GM23338 (cell line): ENCODE results near the gene PALLD. TPM values are rescaled to one million over a fixed set of nuclear protein-coding genes. Genes with fewer than 3 reads are reported as not detected.

Experiments used
- ATAC-seq: fragments of 200-7000 bp; cut with Tn5 transposase; 3 replicates; pipeline ENCODE4 v1.9.1; 2020
- DNase-seq: peaks from one replicate; pipeline ENCODE4 v3.0.0-alpha.2; 2015; ENCODE audit warnings: low spot score
- H2AFZ ChIP-seq: fragments of 200-600 bp; sonication (generic); 2 replicates; pipeline ENCODE4 v1.8.0; 2016; ENCODE audit warnings: antibody characterized with exemption, mild to moderate bottlenecking, moderate library complexity
- H3F3A ChIP-seq: fragments of 200-600 bp; sonication (generic); replicated peaks from 2 replicates; pipeline ENCODE4 v1.8.0; 2017; ENCODE audit warnings: antibody characterized with exemption, mixed run types, low read depth
- H3K27ac ChIP-seq: fragments of 200-600 bp; sonication (generic); 2 replicates; pipeline ENCODE4 v1.6.1; 2016; ENCODE audit warnings: low read depth
- H3K27me3 ChIP-seq: fragments of 200-600 bp; sonication (generic); 2 replicates; pipeline ENCODE4 v1.8.0; 2016; ENCODE audit warnings: mild to moderate bottlenecking, mixed run types, moderate library complexity; ENCODE audit not compliant: insufficient read depth
- H3K36me3 ChIP-seq: fragments of 200-600 bp; sonication (generic); 2 replicates; pipeline ENCODE4 v1.8.0; 2016; ENCODE audit warnings: mild to moderate bottlenecking; ENCODE audit not compliant: insufficient read depth
- H3K4me1 ChIP-seq: fragments of 200-600 bp; sonication (generic); 2 replicates; pipeline ENCODE4 v1.8.0; 2016; ENCODE audit warnings: mild to moderate bottlenecking, moderate library complexity; ENCODE audit not compliant: insufficient read depth
- H3K4me2 ChIP-seq: fragments of 200-600 bp; sonication (generic); 2 replicates; pipeline ENCODE4 v1.7.1; 2017; ENCODE audit warnings: mixed run types
- H3K4me3 ChIP-seq: fragments of 200-600 bp; sonication (generic); 2 replicates; pipeline ENCODE4 v1.6.1; 2016; ENCODE audit warnings: mixed run types
- H3K79me2 ChIP-seq: fragments of 200-600 bp; sonication (generic); replicated peaks from 2 replicates; pipeline ENCODE4 v1.8.0; 2017; ENCODE audit warnings: mild to moderate bottlenecking; ENCODE audit not compliant: insufficient read depth
- H3K9me2 ChIP-seq: fragments of 200-600 bp; sonication (generic); 2 replicates; pipeline ENCODE4 v1.8.0; 2017; ENCODE audit not compliant: insufficient read depth
- H4K20me1 ChIP-seq: fragments of 200-600 bp; sonication (generic); replicated peaks from 2 replicates; pipeline ENCODE4 v1.8.0; 2017; ENCODE audit warnings: mild to moderate bottlenecking; ENCODE audit not compliant: insufficient read depth
- H3K27ac Mint-ChIP-seq: 2 replicates; pipeline ENCODE4 v1.8.0; 2020; ENCODE audit warnings: inconsistent platforms, mild to moderate bottlenecking, moderate library complexity, mixed read lengths
- H3K27me3 Mint-ChIP-seq: 3 replicates; pipeline ENCODE4 v1.8.0; 2022; ENCODE audit warnings: low read depth, mild to moderate bottlenecking, moderate library complexity, mixed read lengths, inconsistent platforms; ENCODE audit not compliant: insufficient read depth, poor library complexity
- H3K36me3 Mint-ChIP-seq: 3 replicates; pipeline ENCODE4 v1.8.0; 2021; ENCODE audit warnings: low read depth, mild to moderate bottlenecking, inconsistent platforms, moderate library complexity, mixed read lengths
- H3K4me1 Mint-ChIP-seq: 3 replicates; pipeline ENCODE4 v1.8.0; 2020; ENCODE audit warnings: mild to moderate bottlenecking, inconsistent platforms, mixed read lengths
- H3K4me3 Mint-ChIP-seq: 3 replicates; pipeline ENCODE4 v1.8.0; 2021; ENCODE audit warnings: moderate library complexity, mild to moderate bottlenecking, inconsistent platforms, mixed read lengths
- H3K9me3 Mint-ChIP-seq: 3 replicates; pipeline ENCODE4 v1.8.0; 2020; ENCODE audit warnings: moderate library complexity, mild to moderate bottlenecking, inconsistent platforms, mixed read lengths
- CREB1 ChIP-seq: fragments of 250-450 bp; sonication (Bioruptor Pico); IDR thresholded peaks from 2 replicates; pipeline ENCODE4 v1.5.0; 2020; ENCODE audit warnings: low read depth, mild to moderate bottlenecking, moderate library complexity
- EZH2phosphoT487 ChIP-seq: fragments of 200-600 bp; sonication (generic); IDR thresholded peaks from one replicate; pipeline ENCODE4 v1.8.1; 2018; ENCODE audit warnings: antibody characterized with exemption; ENCODE audit not compliant: unreplicated experiment
- JUNB ChIP-seq: IDR thresholded peaks from one replicate; pipeline ENCODE4 v1.6.1; 2016; ENCODE audit warnings: antibody characterized with exemption; ENCODE audit not compliant: unreplicated experiment
- STAT1 ChIP-seq: IDR thresholded peaks from one replicate; pipeline ENCODE4 v1.6.1; 2016; ENCODE audit warnings: antibody characterized with exemption; ENCODE audit not compliant: unreplicated experiment
- ZNF114 ChIP-seq: fragments of 250-450 bp; sonication (Bioruptor Pico); IDR thresholded peaks from 2 replicates; pipeline ENCODE4 v1.5.0; 2020; ENCODE audit warnings: mild to moderate bottlenecking, moderate library complexity
- ZNF331 ChIP-seq: fragments of 250-450 bp; sonication (Bioruptor Pico); IDR thresholded peaks from 2 replicates; pipeline ENCODE4 v1.5.0; 2020; ENCODE audit warnings: low read depth, mild to moderate bottlenecking, moderate library complexity
- polyA plus RNA-seq: library from polyadenylated mRNA; unstranded; fragments of >200 nt; fragmentation: Nextera tagmentation; extraction: Ambion mirVana; gene quantifications from 2 replicates; pipeline ENCODE4 v1.2.1, GENCODE V29; 2016
- total RNA-seq: library from RNA; depleted of rRNA; stranded (reverse); fragments of >200 nt; shearing (Covaris generic); gene quantifications from 2 replicates; pipeline ENCODE4 v1.2.3, GENCODE V29; 2014
- TF ChIP-seq, protein P1 (sequence below), 2 experiments: fragments of 200-600 bp in 1 of 2; sonication (generic) in 1 of 2; conservative IDR thresholded peaks; 2 replicates each; pipeline versions ENCODE4 v1.5.1 to v1.6.1; 2016 to 2017; ENCODE audit warnings: antibody characterized with exemption in 2 of 2, low read depth in 2 of 2, mild to moderate bottlenecking in 2 of 2, moderate library complexity in 1 of 2
- TF ChIP-seq, protein P2 (sequence below): IDR thresholded peaks from one replicate; pipeline ENCODE4 v1.6.1; 2018; ENCODE audit warnings: antibody characterized with exemption; ENCODE audit not compliant: unreplicated experiment
- TF ChIP-seq, protein P3 (sequence below): IDR thresholded peaks from 2 replicates; pipeline ENCODE4 v1.6.1; 2016; ENCODE audit warnings: antibody characterized with exemption
- TF ChIP-seq, protein P4 (sequence below): fragments of 250-450 bp; sonication (Bioruptor Pico); IDR thresholded peaks from 2 replicates; pipeline ENCODE4 v1.5.0; 2020; ENCODE audit warnings: mild to moderate bottlenecking, moderate library complexity

The PALLD gene
- total and polyA plus RNA-seq, 2 experiments from 2014 or later: 13.1 to 30.2 TPM

DNA sequence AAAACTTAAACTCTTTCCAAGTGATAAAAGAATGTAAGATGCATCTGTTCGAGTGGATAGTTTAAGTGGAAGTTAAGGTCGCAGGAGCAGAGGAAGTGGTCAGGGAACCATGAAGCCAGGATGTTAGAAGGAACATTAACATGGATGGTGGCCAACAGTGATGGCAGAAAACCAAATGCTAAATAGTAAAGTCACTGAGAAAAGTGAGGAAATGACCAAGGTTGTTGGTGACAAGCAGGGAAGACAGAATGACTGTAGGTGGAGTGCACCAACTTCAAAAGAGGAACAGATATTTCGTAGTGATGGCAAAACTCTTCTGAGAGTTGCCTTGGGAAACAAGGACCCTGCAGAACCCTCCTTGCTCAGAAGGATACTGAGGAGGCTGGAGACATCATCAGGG, 226.2 kb downstream of the PALLD start:
- H4K20me1 ChIP-seq: no peaks in the 10 kb centered on the region
- 0 out of 2 replicates have a peak, but pooled peaks cover 3% of the 10 kb centered on the region for H3K4me1 ChIP-seq
- Mint-ChIP-seq H3K4me3 (no peak overlapping the region), H3K36me3 (peaks cover 2% of the 10 kb centered on the region; the same call in 1 of the 3 replicates), H3K27me3 (no peaks in the 10 kb centered on the region), H3K27ac (no peak overlapping the region), H3K9me3 (peaks cover 9% of the 10 kb centered on the region; the same call in 1 of the 3 replicates), H3K4me1 (peaks cover 8% of the 10 kb centered on the region; the same call in 2 of the 3 replicates)
- no peaks in the 10 kb centered on the region for H3F3A ChIP-seq
- TF ChIP-seq, protein P1, sequence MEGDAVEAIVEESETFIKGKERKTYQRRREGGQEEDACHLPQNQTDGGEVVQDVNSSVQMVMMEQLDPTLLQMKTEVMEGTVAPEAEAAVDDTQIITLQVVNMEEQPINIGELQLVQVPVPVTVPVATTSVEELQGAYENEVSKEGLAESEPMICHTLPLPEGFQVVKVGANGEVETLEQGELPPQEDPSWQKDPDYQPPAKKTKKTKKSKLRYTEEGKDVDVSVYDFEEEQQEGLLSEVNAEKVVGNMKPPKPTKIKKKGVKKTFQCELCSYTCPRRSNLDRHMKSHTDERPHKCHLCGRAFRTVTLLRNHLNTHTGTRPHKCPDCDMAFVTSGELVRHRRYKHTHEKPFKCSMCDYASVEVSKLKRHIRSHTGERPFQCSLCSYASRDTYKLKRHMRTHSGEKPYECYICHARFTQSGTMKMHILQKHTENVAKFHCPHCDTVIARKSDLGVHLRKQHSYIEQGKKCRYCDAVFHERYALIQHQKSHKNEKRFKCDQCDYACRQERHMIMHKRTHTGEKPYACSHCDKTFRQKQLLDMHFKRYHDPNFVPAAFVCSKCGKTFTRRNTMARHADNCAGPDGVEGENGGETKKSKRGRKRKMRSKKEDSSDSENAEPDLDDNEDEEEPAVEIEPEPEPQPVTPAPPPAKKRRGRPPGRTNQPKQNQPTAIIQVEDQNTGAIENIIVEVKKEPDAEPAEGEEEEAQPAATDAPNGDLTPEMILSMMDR (conservative IDR thresholded peaks at IDR 0.05; ENCODE audit: low read depth in 2 of 2): no peak
- TF ChIP-seq, protein P2, sequence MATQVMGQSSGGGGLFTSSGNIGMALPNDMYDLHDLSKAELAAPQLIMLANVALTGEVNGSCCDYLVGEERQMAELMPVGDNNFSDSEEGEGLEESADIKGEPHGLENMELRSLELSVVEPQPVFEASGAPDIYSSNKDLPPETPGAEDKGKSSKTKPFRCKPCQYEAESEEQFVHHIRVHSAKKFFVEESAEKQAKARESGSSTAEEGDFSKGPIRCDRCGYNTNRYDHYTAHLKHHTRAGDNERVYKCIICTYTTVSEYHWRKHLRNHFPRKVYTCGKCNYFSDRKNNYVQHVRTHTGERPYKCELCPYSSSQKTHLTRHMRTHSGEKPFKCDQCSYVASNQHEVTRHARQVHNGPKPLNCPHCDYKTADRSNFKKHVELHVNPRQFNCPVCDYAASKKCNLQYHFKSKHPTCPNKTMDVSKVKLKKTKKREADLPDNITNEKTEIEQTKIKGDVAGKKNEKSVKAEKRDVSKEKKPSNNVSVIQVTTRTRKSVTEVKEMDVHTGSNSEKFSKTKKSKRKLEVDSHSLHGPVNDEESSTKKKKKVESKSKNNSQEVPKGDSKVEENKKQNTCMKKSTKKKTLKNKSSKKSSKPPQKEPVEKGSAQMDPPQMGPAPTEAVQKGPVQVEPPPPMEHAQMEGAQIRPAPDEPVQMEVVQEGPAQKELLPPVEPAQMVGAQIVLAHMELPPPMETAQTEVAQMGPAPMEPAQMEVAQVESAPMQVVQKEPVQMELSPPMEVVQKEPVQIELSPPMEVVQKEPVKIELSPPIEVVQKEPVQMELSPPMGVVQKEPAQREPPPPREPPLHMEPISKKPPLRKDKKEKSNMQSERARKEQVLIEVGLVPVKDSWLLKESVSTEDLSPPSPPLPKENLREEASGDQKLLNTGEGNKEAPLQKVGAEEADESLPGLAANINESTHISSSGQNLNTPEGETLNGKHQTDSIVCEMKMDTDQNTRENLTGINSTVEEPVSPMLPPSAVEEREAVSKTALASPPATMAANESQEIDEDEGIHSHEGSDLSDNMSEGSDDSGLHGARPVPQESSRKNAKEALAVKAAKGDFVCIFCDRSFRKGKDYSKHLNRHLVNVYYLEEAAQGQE: no peak
- TF ChIP-seq EZH2phosphoT487: no peak
- TF ChIP-seq, protein P3, sequence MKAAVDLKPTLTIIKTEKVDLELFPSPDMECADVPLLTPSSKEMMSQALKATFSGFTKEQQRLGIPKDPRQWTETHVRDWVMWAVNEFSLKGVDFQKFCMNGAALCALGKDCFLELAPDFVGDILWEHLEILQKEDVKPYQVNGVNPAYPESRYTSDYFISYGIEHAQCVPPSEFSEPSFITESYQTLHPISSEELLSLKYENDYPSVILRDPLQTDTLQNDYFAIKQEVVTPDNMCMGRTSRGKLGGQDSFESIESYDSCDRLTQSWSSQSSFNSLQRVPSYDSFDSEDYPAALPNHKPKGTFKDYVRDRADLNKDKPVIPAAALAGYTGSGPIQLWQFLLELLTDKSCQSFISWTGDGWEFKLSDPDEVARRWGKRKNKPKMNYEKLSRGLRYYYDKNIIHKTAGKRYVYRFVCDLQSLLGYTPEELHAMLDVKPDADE: no peak
- TF ChIP-seq JUNB: no peak
- TF ChIP-seq ZNF114 (CRISPR knock-in tag): no peak
- TF ChIP-seq, protein P4, sequence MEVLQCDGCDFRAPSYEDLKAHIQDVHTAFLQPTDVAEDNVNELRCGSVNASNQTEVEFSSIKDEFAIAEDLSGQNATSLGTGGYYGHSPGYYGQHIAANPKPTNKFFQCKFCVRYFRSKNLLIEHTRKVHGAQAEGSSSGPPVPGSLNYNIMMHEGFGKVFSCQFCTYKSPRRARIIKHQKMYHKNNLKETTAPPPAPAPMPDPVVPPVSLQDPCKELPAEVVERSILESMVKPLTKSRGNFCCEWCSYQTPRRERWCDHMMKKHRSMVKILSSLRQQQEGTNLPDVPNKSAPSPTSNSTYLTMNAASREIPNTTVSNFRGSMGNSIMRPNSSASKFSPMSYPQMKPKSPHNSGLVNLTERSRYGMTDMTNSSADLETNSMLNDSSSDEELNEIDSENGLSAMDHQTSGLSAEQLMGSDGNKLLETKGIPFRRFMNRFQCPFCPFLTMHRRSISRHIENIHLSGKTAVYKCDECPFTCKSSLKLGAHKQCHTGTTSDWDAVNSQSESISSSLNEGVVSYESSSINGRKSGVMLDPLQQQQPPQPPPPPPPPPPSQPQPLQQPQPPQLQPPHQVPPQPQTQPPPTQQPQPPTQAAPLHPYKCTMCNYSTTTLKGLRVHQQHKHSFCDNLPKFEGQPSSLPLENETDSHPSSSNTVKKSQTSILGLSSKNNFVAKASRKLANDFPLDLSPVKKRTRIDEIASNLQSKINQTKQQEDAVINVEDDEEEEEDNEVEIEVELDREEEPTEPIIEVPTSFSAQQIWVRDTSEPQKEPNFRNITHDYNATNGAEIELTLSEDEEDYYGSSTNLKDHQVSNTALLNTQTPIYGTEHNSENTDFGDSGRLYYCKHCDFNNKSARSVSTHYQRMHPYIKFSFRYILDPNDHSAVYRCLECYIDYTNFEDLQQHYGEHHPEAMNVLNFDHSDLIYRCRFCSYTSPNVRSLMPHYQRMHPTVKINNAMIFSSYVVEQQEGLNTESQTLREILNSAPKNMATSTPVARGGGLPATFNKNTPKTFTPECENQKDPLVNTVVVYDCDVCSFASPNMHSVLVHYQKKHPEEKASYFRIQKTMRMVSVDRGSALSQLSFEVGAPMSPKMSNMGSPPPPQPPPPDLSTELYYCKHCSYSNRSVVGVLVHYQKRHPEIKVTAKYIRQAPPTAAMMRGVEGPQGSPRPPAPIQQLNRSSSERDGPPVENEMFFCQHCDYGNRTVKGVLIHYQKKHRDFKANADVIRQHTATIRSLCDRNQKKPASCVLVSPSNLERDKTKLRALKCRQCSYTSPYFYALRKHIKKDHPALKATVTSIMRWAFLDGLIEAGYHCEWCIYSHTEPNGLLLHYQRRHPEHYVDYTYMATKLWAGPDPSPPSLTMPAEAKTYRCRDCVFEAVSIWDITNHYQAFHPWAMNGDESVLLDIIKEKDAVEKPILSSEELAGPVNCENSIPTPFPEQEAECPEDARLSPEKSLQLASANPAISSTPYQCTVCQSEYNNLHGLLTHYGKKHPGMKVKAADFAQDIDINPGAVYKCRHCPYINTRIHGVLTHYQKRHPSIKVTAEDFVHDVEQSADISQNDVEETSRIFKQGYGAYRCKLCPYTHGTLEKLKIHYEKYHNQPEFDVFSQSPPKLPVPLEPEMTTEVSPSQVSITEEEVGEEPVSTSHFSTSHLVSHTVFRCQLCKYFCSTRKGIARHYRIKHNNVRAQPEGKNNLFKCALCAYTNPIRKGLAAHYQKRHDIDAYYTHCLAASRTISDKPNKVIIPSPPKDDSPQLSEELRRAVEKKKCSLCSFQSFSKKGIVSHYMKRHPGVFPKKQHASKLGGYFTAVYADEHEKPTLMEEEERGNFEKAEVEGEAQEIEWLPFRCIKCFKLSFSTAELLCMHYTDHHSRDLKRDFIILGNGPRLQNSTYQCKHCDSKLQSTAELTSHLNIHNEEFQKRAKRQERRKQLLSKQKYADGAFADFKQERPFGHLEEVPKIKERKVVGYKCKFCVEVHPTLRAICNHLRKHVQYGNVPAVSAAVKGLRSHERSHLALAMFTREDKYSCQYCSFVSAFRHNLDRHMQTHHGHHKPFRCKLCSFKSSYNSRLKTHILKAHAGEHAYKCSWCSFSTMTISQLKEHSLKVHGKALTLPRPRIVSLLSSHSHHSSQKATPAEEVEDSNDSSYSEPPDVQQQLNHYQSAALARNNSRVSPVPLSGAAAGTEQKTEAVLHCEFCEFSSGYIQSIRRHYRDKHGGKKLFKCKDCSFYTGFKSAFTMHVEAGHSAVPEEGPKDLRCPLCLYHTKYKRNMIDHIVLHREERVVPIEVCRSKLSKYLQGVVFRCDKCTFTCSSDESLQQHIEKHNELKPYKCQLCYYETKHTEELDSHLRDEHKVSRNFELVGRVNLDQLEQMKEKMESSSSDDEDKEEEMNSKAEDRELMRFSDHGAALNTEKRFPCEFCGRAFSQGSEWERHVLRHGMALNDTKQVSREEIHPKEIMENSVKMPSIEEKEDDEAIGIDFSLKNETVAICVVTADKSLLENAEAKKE (CRISPR knock-in tag): no peak
- TF ChIP-seq STAT1: no peak
- TF ChIP-seq ZNF331 (CRISPR knock-in tag): no peak
- no peak for TF ChIP-seq CREB1 (CRISPR knock-in tag)
- ATAC-seq: no peak
- no peaks in the 10 kb centered on the region for H3K36me3 ChIP-seq
- H3K4me2 ChIP-seq: no peak overlapping the region
- H3K27me3 ChIP-seq: no peaks in the 10 kb centered on the region
- H3K27ac ChIP-seq: no peak overlapping the region
- no peak overlapping the region for H2AFZ ChIP-seq
- no peak for DNase-seq
- H3K4me3 ChIP-seq: no peak overlapping the region
- H3K79me2 ChIP-seq: no peaks in the 10 kb centered on the region
- H3K9me2 ChIP-seq: peaks cover 4% of the 10 kb centered on the region; the same call in 1 of the 2 replicates
